ENCODE results near the gene NEGR1. TPM values are rescaled to one million over a fixed set of nuclear protein-coding genes. Genes with fewer than 3 reads are reported as not detected.

NEGR1 gene
- total and polyA plus RNA-seq, 9 donors, result 4.7 to 15.1 (median 9.1) TPM

DNA sequence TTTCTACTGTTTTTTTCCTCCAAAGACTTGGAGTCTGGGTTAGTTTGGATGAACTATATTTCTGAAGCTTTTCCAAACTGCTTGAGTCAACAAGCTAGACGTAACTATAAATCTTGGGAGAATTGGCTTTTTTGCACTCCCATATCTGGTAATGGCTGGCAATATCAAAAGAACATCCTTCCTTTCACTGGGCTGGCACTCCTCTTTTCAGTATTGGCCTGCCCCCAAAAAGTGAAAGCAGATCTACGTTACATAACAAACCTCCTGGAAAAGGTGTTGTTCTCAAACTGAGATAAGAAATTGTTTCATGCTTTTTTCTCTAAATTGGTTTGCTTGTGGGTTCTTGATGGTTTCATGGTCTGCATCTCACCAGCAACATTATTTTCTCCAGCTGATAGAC, 499.3 kb downstream of the NEGR1 start:
- WGBS, 3 donors, result 48 to 63% (median 60%) methylated on average over 2 of the region's 2 CpGs
- TF ChIP-seq POLR2A (IDR thresholded peaks at IDR 0.05), result no peak
- no peak for TF ChIP-seq EP300 (IDR thresholded peaks at IDR 0.05)
- TF ChIP-seq, protein P1, sequence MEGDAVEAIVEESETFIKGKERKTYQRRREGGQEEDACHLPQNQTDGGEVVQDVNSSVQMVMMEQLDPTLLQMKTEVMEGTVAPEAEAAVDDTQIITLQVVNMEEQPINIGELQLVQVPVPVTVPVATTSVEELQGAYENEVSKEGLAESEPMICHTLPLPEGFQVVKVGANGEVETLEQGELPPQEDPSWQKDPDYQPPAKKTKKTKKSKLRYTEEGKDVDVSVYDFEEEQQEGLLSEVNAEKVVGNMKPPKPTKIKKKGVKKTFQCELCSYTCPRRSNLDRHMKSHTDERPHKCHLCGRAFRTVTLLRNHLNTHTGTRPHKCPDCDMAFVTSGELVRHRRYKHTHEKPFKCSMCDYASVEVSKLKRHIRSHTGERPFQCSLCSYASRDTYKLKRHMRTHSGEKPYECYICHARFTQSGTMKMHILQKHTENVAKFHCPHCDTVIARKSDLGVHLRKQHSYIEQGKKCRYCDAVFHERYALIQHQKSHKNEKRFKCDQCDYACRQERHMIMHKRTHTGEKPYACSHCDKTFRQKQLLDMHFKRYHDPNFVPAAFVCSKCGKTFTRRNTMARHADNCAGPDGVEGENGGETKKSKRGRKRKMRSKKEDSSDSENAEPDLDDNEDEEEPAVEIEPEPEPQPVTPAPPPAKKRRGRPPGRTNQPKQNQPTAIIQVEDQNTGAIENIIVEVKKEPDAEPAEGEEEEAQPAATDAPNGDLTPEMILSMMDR (IDR thresholded peaks at IDR 0.05), result no peak
- Histone ChIP-seq H3K4me3 (no peak overlapping the region), H3K27ac (no peak overlapping the region), H3K4me1 (ENCODE audit: insufficient read depth) (no peaks in the 10 kb centered on the region), H3K36me3 (no peaks in the 10 kb centered on the region), H3K9me3 (no peaks in the 10 kb centered on the region), H3K27me3 (no peaks in the 10 kb centered on the region)
- intact Hi-C loops (cut with DNase I), result no loop called here
- no peak for DNase-seq

DNA sequence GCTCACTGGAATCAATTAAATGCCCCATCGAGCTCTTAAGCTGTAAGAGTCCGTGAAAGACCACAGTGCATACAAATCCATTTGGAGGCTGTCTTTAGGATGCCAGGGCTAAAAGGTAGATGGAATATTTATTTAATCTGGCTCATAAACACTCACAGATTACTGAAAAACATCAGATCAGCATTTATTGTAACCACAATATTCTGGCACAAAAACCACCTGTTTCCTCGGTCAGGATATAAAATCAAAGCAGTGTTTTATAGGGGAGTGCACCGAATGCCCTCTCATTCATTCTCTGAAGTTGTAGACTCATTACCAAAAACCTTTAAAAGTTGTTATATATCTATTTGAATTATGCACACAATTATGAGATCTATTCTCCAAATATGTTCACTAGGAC, 500.9 kb downstream of the NEGR1 start:
- TF ChIP-seq, protein P1 (IDR thresholded peaks at IDR 0.05), result no peak

DNA sequence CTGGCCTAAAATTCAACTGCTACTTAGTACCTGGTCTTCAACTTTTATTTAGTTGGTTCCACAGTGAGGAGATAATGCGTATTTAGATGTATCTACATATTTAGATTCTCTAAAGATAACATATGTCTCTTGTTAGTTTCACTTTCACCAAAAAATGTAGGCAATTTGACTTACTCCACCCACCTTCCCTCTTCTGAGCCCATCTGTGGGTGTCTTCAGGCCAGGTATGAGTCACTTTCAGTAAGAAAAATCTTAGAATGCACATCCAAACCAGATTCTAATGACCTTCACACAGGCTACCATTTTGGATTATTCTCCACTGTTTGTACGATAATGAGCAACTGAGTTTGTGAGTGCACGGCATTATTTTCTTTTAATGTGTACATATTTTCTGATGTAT, 501.7 kb downstream of the NEGR1 start:
- no peak overlapping the region for H3K4me3 ChIP-seq
- H3K9me3 ChIP-seq, result no peaks in the 10 kb centered on the region
- WGBS, 3 donors, result 94 to 96% (median 95%) methylated on average over 3 of the region's 3 CpGs
- DNase-seq, result no peak
- TF ChIP-seq POLR2A (IDR thresholded peaks at IDR 0.05) (no peak), EP300 (IDR thresholded peaks at IDR 0.05) (no peak)
- TF ChIP-seq, protein P1 (IDR thresholded peaks at IDR 0.05), result no peak
- H3K27ac ChIP-seq, result no peak overlapping the region
- H3K27me3 ChIP-seq, result no peaks in the 10 kb centered on the region
- intact Hi-C loops (cut with DNase I), result no loop called here
- H3K4me1 ChIP-seq (ENCODE audit: insufficient read depth), result no peaks in the 10 kb centered on the region
- H3K36me3 ChIP-seq, result no peaks in the 10 kb centered on the region

More for the DNA sequence above, 500.9 kb downstream of the NEGR1 start:
- H3K4me1 ChIP-seq (ENCODE audit: insufficient read depth), result no peaks in the 10 kb centered on the region
- no peak overlapping the region for H3K27ac ChIP-seq
- no peaks in the 10 kb centered on the region for H3K9me3 ChIP-seq
- H3K27me3 ChIP-seq, result no peaks in the 10 kb centered on the region
- intact Hi-C loops (cut with DNase I), result no loop called here
- H3K36me3 ChIP-seq, result no peaks in the 10 kb centered on the region
- WGBS, 3 donors, result 87 to 93% (median 91%) methylated on average over 4 of the region's 4 CpGs
- DNase-seq, result no peak
- H3K4me3 ChIP-seq, result no peak overlapping the region

DNA sequence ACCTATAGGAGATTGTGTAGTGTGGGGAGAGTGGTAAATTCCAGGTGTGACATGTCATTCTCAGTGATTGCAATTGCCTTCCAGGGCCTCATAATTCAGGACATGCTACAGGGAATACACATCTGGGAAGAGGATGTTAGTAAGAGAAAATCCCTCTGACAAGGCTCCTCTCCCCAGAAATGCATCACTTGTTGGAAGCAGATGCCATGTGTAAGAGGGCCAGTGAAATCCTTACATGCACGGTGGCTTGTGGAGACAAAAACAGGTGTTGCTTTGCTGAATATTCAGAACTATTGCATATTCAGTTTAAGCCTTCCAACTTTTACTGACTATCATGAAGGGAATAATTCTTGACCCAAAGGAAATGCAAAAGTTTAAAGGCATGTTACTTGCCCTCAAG, 503.4 kb downstream of the NEGR1 start:
- H3K27ac ChIP-seq, result no peak overlapping the region
- H3K27me3 ChIP-seq, result no peaks in the 10 kb centered on the region
- intact Hi-C loops (cut with DNase I), result no loop called here
- no peak for DNase-seq
- 21 to 56% (median 42%) methylated on average over 1 of the region's 1 CpG for WGBS, 3 donors
- H3K4me3 ChIP-seq, result no peak overlapping the region
- no peaks in the 10 kb centered on the region for H3K9me3 ChIP-seq
- TF ChIP-seq POLR2A (IDR thresholded peaks at IDR 0.05) (no peak), EP300 (IDR thresholded peaks at IDR 0.05) (no peak)
- TF ChIP-seq, protein P1 (IDR thresholded peaks at IDR 0.05), result no peak
- no peaks in the 10 kb centered on the region for H3K36me3 ChIP-seq
- H3K4me1 ChIP-seq (ENCODE audit: insufficient read depth), result no peaks in the 10 kb centered on the region

DNA sequence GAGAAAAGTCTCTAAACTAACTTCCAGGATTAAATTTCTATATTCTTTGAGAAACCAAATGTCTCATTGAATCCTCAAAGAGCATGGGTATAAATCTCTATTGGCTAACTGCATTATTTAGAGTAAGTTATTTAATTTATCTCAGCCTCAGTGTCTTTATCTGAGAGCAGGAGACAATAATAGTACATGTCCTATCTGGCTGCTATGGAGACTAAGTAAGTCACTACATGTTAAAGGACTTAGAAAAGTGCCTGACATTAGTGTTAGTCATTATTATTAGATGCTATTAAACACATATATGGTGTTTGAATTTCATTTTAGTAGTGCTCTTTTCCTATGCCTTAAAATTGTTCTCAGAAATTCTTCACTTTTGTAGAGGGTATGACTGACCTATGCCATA, 505.2 kb downstream of the NEGR1 start:
- DNase-seq, result no peak
- intact Hi-C loops (cut with DNase I), result no loop called here
- no peak overlapping the region for H3K4me3 ChIP-seq
- H3K9me3 ChIP-seq, result no peaks in the 10 kb centered on the region
- H3K4me1 ChIP-seq (ENCODE audit: insufficient read depth), result no peaks in the 10 kb centered on the region
- TF ChIP-seq, protein P1 (IDR thresholded peaks at IDR 0.05), result no peak
- TF ChIP-seq EP300 (IDR thresholded peaks at IDR 0.05) (no peak), POLR2A (IDR thresholded peaks at IDR 0.05) (no peak)
- no peaks in the 10 kb centered on the region for H3K27me3 ChIP-seq
- no peaks in the 10 kb centered on the region for H3K36me3 ChIP-seq
- no peak overlapping the region for H3K27ac ChIP-seq

All from ovary (tissue), 9 donors.